GM21381 (cell line): Measurements from ENCODE around the gene PANK3.

Experiments
- ATAC-seq: cut with Tn5 transposase; IDR thresholded peaks from one replicate; pipeline ENCODE4 v1.9.1; 2021; ENCODE audit warnings: mild to moderate bottlenecking, moderate library complexity; ENCODE audit not compliant: unreplicated experiment

The PANK3 gene

GRCh38 chr5:168578538-168579487 is at the start of gene PANK3:
TSS of gene PANK3 (minus strand) at chr5:168579368. CDS start at chr5:168579283, 85 bp downstream.
- peak; percentile 60 for ATAC-seq

GRCh38 chr5:168624850-168625364 is 45.7 kb upstream of the PANK3 start:
- ATAC-seq, result no peak

- ATAC-seq, result no peak
Measured at GRCh38 chr5:168620807-168621206, 41.6 kb upstream of the PANK3 start.

- ATAC-seq, result no peak
Measured at GRCh38 chr5:168614661-168615060, 35.5 kb upstream of the PANK3 start.

GRCh38 chr5:168613996-168614395 is 34.8 kb upstream of the PANK3 start:
- ATAC-seq, result no peak

- no peak for ATAC-seq
Measured at GRCh38 chr5:168613396-168613795, 34.2 kb upstream of the PANK3 start.

- ATAC-seq, result no peak
Measured at GRCh38 chr5:168612996-168613395, 33.8 kb upstream of the PANK3 start.

- no peak for ATAC-seq
Measured at GRCh38 chr5:168612123-168612522, 33.0 kb upstream of the PANK3 start.

GRCh38 chr5:168611165-168611564 is 32.0 kb upstream of the PANK3 start:
- ATAC-seq, result no peak

GRCh38 chr5:168609806-168610482 is 30.8 kb upstream of the PANK3 start:
- no peak for ATAC-seq

GRCh38 chr5:168608821-168609220 is 29.7 kb upstream of the PANK3 start:
- no peak for ATAC-seq

- no peak for ATAC-seq
Measured at GRCh38 chr5:168608386-168608785, 29.2 kb upstream of the PANK3 start.

- ATAC-seq, result peak; percentile 74
Measured at GRCh38 chr5:168607946-168608345, 28.8 kb upstream of the PANK3 start.

GRCh38 chr5:168606562-168606961 is 27.4 kb upstream of the PANK3 start:
- no peak for ATAC-seq

- no peak for ATAC-seq
Measured at GRCh38 chr5:168604436-168604835, 25.3 kb upstream of the PANK3 start.

GRCh38 chr5:168603746-168604145 is 24.6 kb upstream of the PANK3 start:
- no peak for ATAC-seq

GRCh38 chr5:168602517-168602916 is 23.3 kb upstream of the PANK3 start:
- ATAC-seq, result no peak

- no peak for ATAC-seq
Measured at GRCh38 chr5:168601972-168602371, 22.8 kb upstream of the PANK3 start.

- ATAC-seq, result no peak
Measured at GRCh38 chr5:168600409-168600808, 21.2 kb upstream of the PANK3 start.

- no peak for ATAC-seq
Measured at GRCh38 chr5:168599826-168600225, 20.7 kb upstream of the PANK3 start.

GRCh38 chr5:168598639-168599038 is 19.5 kb upstream of the PANK3 start:
- ATAC-seq, result no peak

- ATAC-seq, result no peak
Measured at GRCh38 chr5:168596927-168597326, 17.8 kb upstream of the PANK3 start.
